Hepatocyte (in vitro differentiated cells): ENCODE data around the gene SLC25A44.

Source experiments
- EZH2phosphoT487 ChIP-seq: fragments of 200-600 bp; sonication (generic); IDR thresholded peaks from one replicate; pipeline ENCODE4 v1.6.1; 2018; ENCODE audit warnings: antibody characterized with exemption, mild to moderate bottlenecking, low read depth, moderate library complexity; ENCODE audit not compliant: unreplicated experiment, severe bottlenecking
- TF ChIP-seq, protein P1 (sequence below): fragments of 200-600 bp; sonication (generic); IDR thresholded peaks from 2 replicates; pipeline ENCODE4 v1.5.1; 2016; ENCODE audit warnings: antibody characterized with exemption, mild to moderate bottlenecking; ENCODE audit not compliant: poor library complexity

DNA sequence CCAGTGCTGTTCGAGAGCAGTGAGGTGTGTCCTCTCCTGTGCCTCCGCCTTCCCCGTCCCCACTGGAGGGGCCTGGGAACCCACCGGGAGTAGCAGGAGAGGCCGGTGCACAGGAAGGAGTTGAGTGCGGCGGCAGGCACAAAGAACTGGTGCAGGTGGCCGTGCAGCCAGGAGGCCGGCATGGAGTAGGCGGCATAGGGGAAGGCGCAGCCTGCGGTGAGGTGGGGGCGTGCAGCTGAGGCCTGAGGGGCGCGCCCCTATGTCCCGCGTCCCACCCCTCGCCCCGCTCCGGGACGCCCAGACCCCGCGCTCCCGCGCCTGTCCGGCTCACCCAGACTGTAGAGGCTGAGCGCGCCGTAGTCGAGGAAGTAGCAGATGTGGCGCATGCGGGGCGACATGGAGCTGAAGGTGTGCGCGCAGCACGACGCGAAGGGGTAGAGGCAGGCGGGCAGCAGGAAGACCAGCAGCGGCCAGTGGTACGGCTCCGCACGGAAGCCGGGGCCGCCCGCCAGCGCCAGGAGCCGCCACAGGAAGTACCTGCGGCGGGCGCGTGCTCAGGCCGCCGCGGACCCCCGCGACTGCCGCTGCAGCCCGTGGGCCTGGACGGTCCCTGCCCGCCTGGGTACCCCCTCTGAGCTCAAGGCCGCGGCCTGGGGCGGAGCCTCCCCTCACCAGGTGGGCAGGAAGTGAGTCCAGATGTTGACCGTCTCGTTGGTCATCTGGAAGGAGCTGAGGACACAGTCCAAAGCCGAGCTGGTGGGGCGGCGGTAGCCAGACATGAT lies 51.7 kb downstream of the SLC25A44 start:
- TF ChIP-seq, protein P1, sequence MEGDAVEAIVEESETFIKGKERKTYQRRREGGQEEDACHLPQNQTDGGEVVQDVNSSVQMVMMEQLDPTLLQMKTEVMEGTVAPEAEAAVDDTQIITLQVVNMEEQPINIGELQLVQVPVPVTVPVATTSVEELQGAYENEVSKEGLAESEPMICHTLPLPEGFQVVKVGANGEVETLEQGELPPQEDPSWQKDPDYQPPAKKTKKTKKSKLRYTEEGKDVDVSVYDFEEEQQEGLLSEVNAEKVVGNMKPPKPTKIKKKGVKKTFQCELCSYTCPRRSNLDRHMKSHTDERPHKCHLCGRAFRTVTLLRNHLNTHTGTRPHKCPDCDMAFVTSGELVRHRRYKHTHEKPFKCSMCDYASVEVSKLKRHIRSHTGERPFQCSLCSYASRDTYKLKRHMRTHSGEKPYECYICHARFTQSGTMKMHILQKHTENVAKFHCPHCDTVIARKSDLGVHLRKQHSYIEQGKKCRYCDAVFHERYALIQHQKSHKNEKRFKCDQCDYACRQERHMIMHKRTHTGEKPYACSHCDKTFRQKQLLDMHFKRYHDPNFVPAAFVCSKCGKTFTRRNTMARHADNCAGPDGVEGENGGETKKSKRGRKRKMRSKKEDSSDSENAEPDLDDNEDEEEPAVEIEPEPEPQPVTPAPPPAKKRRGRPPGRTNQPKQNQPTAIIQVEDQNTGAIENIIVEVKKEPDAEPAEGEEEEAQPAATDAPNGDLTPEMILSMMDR: no peak
- no peak for TF ChIP-seq EZH2phosphoT487
